ENCODE results near the gene DGKD. TPM values are rescaled to one million over a fixed set of nuclear protein-coding genes. Genes with fewer than 3 reads are reported as not detected.

Gene DGKD
- total RNA-seq, 4 donors from 2014 or later = 7.0 to 55.4 (median 10.9) TPM

- 86% methylated on average over 4 of the region's 6 CpGs for WGBS
Measured at GRCh38 chr2:233400341-233400740, 46.0 kb downstream of the DGKD start.

GRCh38 chr2:233400961-233401360, 46.7 kb downstream of the DGKD start:
- no peaks in the 10 kb centered on the region for H3K4me1 ChIP-seq
- peak in 1 of 2 donors; percentile 7 for DNase-seq (ENCODE audit: low spot score in 2 of 2)
- TF ChIP-seq POLR2AphosphoS5 (IDR thresholded peaks at IDR 0.05) = no peak
- no peak for TF ChIP-seq POLR2A (IDR thresholded peaks at IDR 0.05)
- H3K27ac ChIP-seq = no peak overlapping the region
- no peak overlapping the region for H3K4me3 ChIP-seq
- H3K9me3 ChIP-seq = no peaks in the 10 kb centered on the region
- H3K27me3 ChIP-seq = no peaks in the 10 kb centered on the region
- H3K36me3 ChIP-seq = no peaks in the 10 kb centered on the region
- 100% methylated on average over 3 of the region's 3 CpGs for WGBS

More at GRCh38 chr2:233400341-233400740, 46.0 kb downstream of the DGKD start:
- no peaks in the 10 kb centered on the region for H3K27me3 ChIP-seq
- no peak overlapping the region for H3K4me3 ChIP-seq
- H3K4me1 ChIP-seq = no peaks in the 10 kb centered on the region
- no peak for TF ChIP-seq EP300 (IDR thresholded peaks at IDR 0.05)
- TF ChIP-seq POLR2AphosphoS5 (IDR thresholded peaks at IDR 0.05) = no peak
- TF ChIP-seq CTCF (IDR thresholded peaks at IDR 0.05) = no peak
- TF ChIP-seq POLR2A (IDR thresholded peaks at IDR 0.05) = no peak
- H3K27ac ChIP-seq = no peak overlapping the region
- H3K9me3 ChIP-seq = no peaks in the 10 kb centered on the region
- DNase-seq (ENCODE audit: low spot score in 2 of 2) = peak in 1 of 2 donors; percentile 61
- no peaks in the 10 kb centered on the region for H3K36me3 ChIP-seq

- Histone ChIP-seq H3K27me3 (no peaks in the 10 kb centered on the region), H3K9me3 (no peaks in the 10 kb centered on the region), H3K27ac (no peak overlapping the region), H3K4me3 (no peak overlapping the region), H3K4me1 (peaks cover under 1% of the 10 kb centered on the region), H3K36me3 (no peaks in the 10 kb centered on the region)
- peak in 1 of 2 donors; percentile 67 for DNase-seq (ENCODE audit: low spot score in 2 of 2)
- 90% methylated on average over 5 of the region's 5 CpGs for WGBS
- TF ChIP-seq CTCF (IDR thresholded peaks at IDR 0.05) = no peak
- no peak for TF ChIP-seq POLR2AphosphoS5 (IDR thresholded peaks at IDR 0.05)
- TF ChIP-seq EP300 (IDR thresholded peaks at IDR 0.05) = no peak
- no peak for TF ChIP-seq POLR2A (IDR thresholded peaks at IDR 0.05)
Measured at GRCh38 chr2:233402346-233402745, 48.1 kb downstream of the DGKD start.

GRCh38 chr2:233402789-233403188, 48.5 kb downstream of the DGKD start:
- 91% methylated on average over 5 of the region's 5 CpGs for WGBS
- DNase-seq (ENCODE audit: low spot score in 2 of 2) = peak in 1 of 2 donors; percentile 24
- no peaks in the 10 kb centered on the region for H3K9me3 ChIP-seq
- peaks cover 3% of the 10 kb centered on the region for H3K4me1 ChIP-seq
- no peak overlapping the region for H3K27ac ChIP-seq
- H3K27me3 ChIP-seq = no peaks in the 10 kb centered on the region
- no peak overlapping the region for H3K4me3 ChIP-seq
- H3K36me3 ChIP-seq = no peaks in the 10 kb centered on the region
- no peak for TF ChIP-seq EP300 (IDR thresholded peaks at IDR 0.05)

GRCh38 chr2:233404222-233404621, 49.9 kb downstream of the DGKD start:
- no peak overlapping the region for H3K4me3 ChIP-seq
- H3K27me3 ChIP-seq = no peaks in the 10 kb centered on the region
- peaks cover 3% of the 10 kb centered on the region for H3K4me1 ChIP-seq
- H3K36me3 ChIP-seq = no peaks in the 10 kb centered on the region
- no peak for TF ChIP-seq EP300 (IDR thresholded peaks at IDR 0.05)
- peak; percentile 7 to 40 for TF ChIP-seq CTCF (IDR thresholded peaks at IDR 0.05)
- H3K9me3 ChIP-seq = no peaks in the 10 kb centered on the region
- H3K27ac ChIP-seq = no peak overlapping the region
- peak in 1 of 2 donors; percentile 20 for DNase-seq (ENCODE audit: low spot score in 2 of 2)

- no peak overlapping the region for H3K27ac ChIP-seq
- WGBS = 86% methylated on average over 2 of the region's 2 CpGs
- TF ChIP-seq CTCF (IDR thresholded peaks at IDR 0.05) (no peak), POLR2AphosphoS5 (IDR thresholded peaks at IDR 0.05) (no peak), POLR2A (IDR thresholded peaks at IDR 0.05) (no peak), EP300 (IDR thresholded peaks at IDR 0.05) (no peak)
- H3K4me3 ChIP-seq = no peak overlapping the region
- H3K9me3 ChIP-seq = no peaks in the 10 kb centered on the region
- no peaks in the 10 kb centered on the region for H3K36me3 ChIP-seq
- DNase-seq (ENCODE audit: low spot score in 2 of 2) = no peak
- peaks cover 8% of the 10 kb centered on the region for H3K4me1 ChIP-seq
- no peaks in the 10 kb centered on the region for H3K27me3 ChIP-seq
Measured at GRCh38 chr2:233406865-233407264, 52.6 kb downstream of the DGKD start.

Measured in suprapubic skin (tissue), 4 donors.